ENCODE data around the gene ADAM10.

Gene ADAM10

DNA sequence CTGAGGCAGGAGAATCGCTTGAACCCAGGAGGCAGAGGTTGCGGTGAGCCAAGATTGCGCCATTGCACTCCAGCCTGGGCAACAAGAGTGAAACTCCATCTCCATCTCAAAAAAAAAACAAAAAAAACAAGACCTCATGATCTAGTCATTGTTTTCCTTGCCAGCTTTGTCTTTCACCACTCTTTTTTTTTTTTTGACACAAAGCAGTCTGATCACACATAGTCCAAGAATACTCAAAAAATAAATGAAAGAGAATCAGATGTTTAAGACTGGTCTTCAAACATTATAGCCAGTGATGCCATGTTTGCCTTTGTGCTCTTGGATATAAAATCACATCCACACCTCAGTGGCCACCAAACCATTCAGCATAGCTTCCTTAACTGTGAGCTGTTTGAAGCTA, 5.8 kb upstream of the ADAM10 start:
- peaks cover 3% of the 10 kb centered on the region; the same call in 1 of the 2 replicates for H3K4me1 ChIP-seq (ENCODE audit: control insufficient read depth, insufficient read depth, low read length)

DNA sequence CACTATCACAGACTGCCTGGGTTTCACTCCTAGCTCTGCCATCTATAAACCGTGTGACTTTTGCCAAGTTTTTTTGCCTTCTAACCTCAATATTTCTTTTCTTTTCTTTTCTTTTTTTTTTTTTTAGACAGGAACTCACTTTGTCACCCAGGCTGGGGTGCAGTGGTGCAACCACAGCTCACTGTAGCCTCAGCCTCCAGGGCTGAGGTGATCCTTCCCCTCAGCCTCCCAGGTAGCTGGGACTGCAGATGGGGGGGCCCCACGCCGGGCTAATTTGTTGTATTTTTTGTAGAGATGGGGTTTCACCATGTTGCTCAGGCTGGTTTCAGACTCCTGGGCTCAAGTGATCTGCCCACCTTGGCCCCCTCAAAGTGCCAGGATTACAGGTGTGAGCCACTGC, 3.2 kb upstream of the ADAM10 start:
- H3K27me3 ChIP-seq (ENCODE audit: control insufficient read depth, insufficient read depth, low read length) = no peaks in the 10 kb centered on the region
- H3K9me3 ChIP-seq (ENCODE audit: control insufficient read depth, insufficient read depth, low read depth, low read length) = no peaks in the 10 kb centered on the region
- peaks cover 6% of the 10 kb centered on the region; the same call in 1 of the 2 replicates for H3K4me1 ChIP-seq (ENCODE audit: control insufficient read depth, insufficient read depth, low read length)
- H3K27ac ChIP-seq (ENCODE audit: low read depth, low read length) = no peak overlapping the region
- no peaks in the 10 kb centered on the region for H3K36me3 ChIP-seq (ENCODE audit: control insufficient read depth, insufficient read depth, low read length)
- no peak overlapping the region for H3K9ac ChIP-seq (ENCODE audit: low read length)
- H3K4me3 ChIP-seq (ENCODE audit: low read depth, low read length) = no peak overlapping the region

More for the DNA sequence above, 5.8 kb upstream of the ADAM10 start:
- Histone ChIP-seq H3K9ac (ENCODE audit: low read length) (no peak overlapping the region), H3K4me3 (ENCODE audit: low read depth, low read length) (no peak overlapping the region), H3K27me3 (ENCODE audit: control insufficient read depth, insufficient read depth, low read length) (no peaks in the 10 kb centered on the region), H3K9me3 (ENCODE audit: control insufficient read depth, insufficient read depth, low read depth, low read length) (no peaks in the 10 kb centered on the region), H3K27ac (ENCODE audit: low read depth, low read length) (no peak overlapping the region), H3K36me3 (ENCODE audit: control insufficient read depth, insufficient read depth, low read length) (no peaks in the 10 kb centered on the region)

GRCh38 chr15:58748852-58749531, 515 bp downstream of the ADAM10 start:
- Histone ChIP-seq H3K9ac (ENCODE audit: low read length) (peak overlapping the region; percentile 95), H3K4me3 (ENCODE audit: low read depth, low read length) (peak overlapping the region; percentile 99), H3K4me1 (ENCODE audit: control insufficient read depth, insufficient read depth, low read length) (peaks cover 13% of the 10 kb centered on the region), H3K27ac (ENCODE audit: low read depth, low read length) (peak overlapping the region; percentile 82; the same call in 1 of the 2 replicates), H3K9me3 (ENCODE audit: control insufficient read depth, insufficient read depth, low read depth, low read length) (no peaks in the 10 kb centered on the region), H3K27me3 (ENCODE audit: control insufficient read depth, insufficient read depth, low read length) (no peaks in the 10 kb centered on the region), H3K36me3 (ENCODE audit: control insufficient read depth, insufficient read depth, low read length) (no peaks in the 10 kb centered on the region)

GRCh38 chr15:58748040-58748851, 1.3 kb downstream of the ADAM10 start:
- H3K9ac ChIP-seq (ENCODE audit: low read length) = peak overlapping the region; percentile 95
- no peaks in the 10 kb centered on the region for H3K9me3 ChIP-seq (ENCODE audit: control insufficient read depth, insufficient read depth, low read depth, low read length)
- no peaks in the 10 kb centered on the region for H3K27me3 ChIP-seq (ENCODE audit: control insufficient read depth, insufficient read depth, low read length)
- H3K36me3 ChIP-seq (ENCODE audit: control insufficient read depth, insufficient read depth, low read length) = no peaks in the 10 kb centered on the region
- H3K4me3 ChIP-seq (ENCODE audit: low read depth, low read length) = peak overlapping the region; percentile 99
- H3K27ac ChIP-seq (ENCODE audit: low read depth, low read length) = peak overlapping the region; percentile 78; the same call in 1 of the 2 replicates
- peaks cover 19% of the 10 kb centered on the region for H3K4me1 ChIP-seq (ENCODE audit: control insufficient read depth, insufficient read depth, low read length)

- no peak overlapping the region for H3K9ac ChIP-seq (ENCODE audit: low read length)
These were observed 3.3 kb downstream of the ADAM10 start for GRCh38 chr15:58746174-58746573.

DNA sequence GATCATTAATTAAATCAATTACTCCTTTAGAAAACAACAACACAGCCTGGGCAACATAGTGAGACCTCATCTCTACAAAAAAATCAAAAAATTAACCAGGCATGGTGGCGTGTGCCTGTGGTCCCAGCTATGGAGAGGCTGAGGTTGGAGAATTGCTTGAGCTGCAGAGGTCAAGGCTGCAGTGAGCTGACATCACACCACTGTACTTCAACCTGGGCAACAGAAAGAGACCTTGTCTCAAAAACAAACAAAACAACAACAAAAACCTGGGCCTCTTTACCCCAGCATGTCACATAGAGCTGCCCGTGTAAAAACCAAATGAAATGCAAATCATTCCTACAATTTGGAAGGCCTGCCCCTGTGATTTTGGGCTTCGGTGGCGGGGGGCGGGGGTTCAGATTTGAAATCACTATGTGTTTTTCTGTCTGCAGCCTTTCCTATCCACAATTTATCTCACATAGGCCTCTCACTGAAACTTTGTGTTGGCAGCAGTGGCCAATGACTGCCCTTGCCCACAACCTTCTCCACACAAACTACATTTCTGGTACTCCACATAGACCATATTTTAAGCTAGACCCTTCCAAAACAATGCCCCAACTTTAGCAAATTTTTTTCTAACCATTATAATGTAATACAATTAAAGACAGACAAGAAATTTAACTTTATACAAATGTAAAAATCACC, 6.5 kb downstream of the ADAM10 start:
- no peaks in the 10 kb centered on the region for H3K27me3 ChIP-seq (ENCODE audit: control insufficient read depth, insufficient read depth, low read length)
- H3K4me1 ChIP-seq (ENCODE audit: control insufficient read depth, insufficient read depth, low read length) = peaks cover 36% of the 10 kb centered on the region
- no peak overlapping the region for H3K27ac ChIP-seq (ENCODE audit: low read depth, low read length)
- H3K4me3 ChIP-seq (ENCODE audit: low read depth, low read length) = no peak overlapping the region
- no peak overlapping the region for H3K9ac ChIP-seq (ENCODE audit: low read length)
- H3K9me3 ChIP-seq (ENCODE audit: control insufficient read depth, insufficient read depth, low read depth, low read length) = no peaks in the 10 kb centered on the region
- H3K36me3 ChIP-seq (ENCODE audit: control insufficient read depth, insufficient read depth, low read length) = no peaks in the 10 kb centered on the region

More at GRCh38 chr15:58746174-58746573, 3.3 kb downstream of the ADAM10 start:
- H3K36me3 ChIP-seq (ENCODE audit: control insufficient read depth, insufficient read depth, low read length) = no peaks in the 10 kb centered on the region
- H3K27me3 ChIP-seq (ENCODE audit: control insufficient read depth, insufficient read depth, low read length) = no peaks in the 10 kb centered on the region
- H3K27ac ChIP-seq (ENCODE audit: low read depth, low read length) = no peak overlapping the region
- H3K9me3 ChIP-seq (ENCODE audit: control insufficient read depth, insufficient read depth, low read depth, low read length) = no peaks in the 10 kb centered on the region
- H3K4me1 ChIP-seq (ENCODE audit: control insufficient read depth, insufficient read depth, low read length) = peaks cover 34% of the 10 kb centered on the region
- peak overlapping the region; percentile 99; the same call in 1 of the 2 replicates for H3K4me3 ChIP-seq (ENCODE audit: low read depth, low read length)

DNA sequence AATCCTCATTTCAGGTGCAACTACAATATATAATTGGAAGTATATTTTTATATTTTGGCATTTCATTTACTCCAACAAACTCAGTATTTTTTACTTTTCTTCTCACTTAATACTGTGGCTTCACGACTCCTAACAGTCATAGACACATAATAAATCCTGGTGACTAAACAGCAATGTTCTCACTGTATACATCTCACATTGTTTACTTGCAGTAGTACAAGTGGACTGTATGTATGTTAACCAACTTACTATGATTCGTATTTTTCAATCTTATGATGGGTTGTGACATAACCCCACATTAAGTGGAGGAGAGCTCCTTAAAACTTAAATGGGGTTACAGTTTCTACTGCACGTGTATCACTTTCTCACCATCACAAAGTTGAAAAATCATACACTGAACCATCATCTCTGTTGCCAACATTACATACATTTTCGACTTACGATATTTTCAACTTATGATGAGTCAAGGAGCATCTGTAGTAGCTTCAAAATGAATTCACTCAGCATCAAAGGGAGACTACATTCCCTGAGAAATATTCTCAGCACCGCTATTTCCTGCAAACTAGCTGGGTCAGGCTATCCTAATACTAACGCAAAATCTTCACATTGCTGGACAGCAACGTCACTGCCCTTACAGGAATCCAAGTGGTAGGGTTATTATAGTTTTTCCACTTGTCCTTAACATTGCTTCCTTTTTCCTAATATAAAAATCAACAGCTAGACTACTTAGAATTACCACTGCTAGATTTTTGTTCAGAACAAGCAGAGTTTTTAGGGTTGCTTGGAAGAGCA, 7.3 kb downstream of the ADAM10 start:
- Histone ChIP-seq H3K27me3 (ENCODE audit: control insufficient read depth, insufficient read depth, low read length) (no peaks in the 10 kb centered on the region), H3K4me1 (ENCODE audit: control insufficient read depth, insufficient read depth, low read length) (peaks cover 40% of the 10 kb centered on the region), H3K27ac (ENCODE audit: low read depth, low read length) (no peak overlapping the region)

GRCh38 chr15:58741032-58741431, 8.5 kb downstream of the ADAM10 start:
- no peak overlapping the region for H3K27ac ChIP-seq (ENCODE audit: low read depth, low read length)
- peaks cover 37% of the 10 kb centered on the region for H3K4me1 ChIP-seq (ENCODE audit: control insufficient read depth, insufficient read depth, low read length)
- H3K36me3 ChIP-seq (ENCODE audit: control insufficient read depth, insufficient read depth, low read length) = no peaks in the 10 kb centered on the region
- no peaks in the 10 kb centered on the region for H3K27me3 ChIP-seq (ENCODE audit: control insufficient read depth, insufficient read depth, low read length)
- no peak overlapping the region for H3K4me3 ChIP-seq (ENCODE audit: low read depth, low read length)
- H3K9me3 ChIP-seq (ENCODE audit: control insufficient read depth, insufficient read depth, low read depth, low read length) = no peaks in the 10 kb centered on the region
- H3K9ac ChIP-seq (ENCODE audit: low read length) = no peak overlapping the region

More for the DNA sequence above, 7.3 kb downstream of the ADAM10 start:
- H3K4me3 ChIP-seq (ENCODE audit: low read depth, low read length) = no peak overlapping the region
- H3K9me3 ChIP-seq (ENCODE audit: control insufficient read depth, insufficient read depth, low read depth, low read length) = no peaks in the 10 kb centered on the region
- no peaks in the 10 kb centered on the region for H3K36me3 ChIP-seq (ENCODE audit: control insufficient read depth, insufficient read depth, low read length)
- no peak overlapping the region for H3K9ac ChIP-seq (ENCODE audit: low read length)

- peaks cover 37% of the 10 kb centered on the region for H3K4me1 ChIP-seq (ENCODE audit: control insufficient read depth, insufficient read depth, low read length)
- H3K27me3 ChIP-seq (ENCODE audit: control insufficient read depth, insufficient read depth, low read length) = no peaks in the 10 kb centered on the region
- H3K9me3 ChIP-seq (ENCODE audit: control insufficient read depth, insufficient read depth, low read depth, low read length) = no peaks in the 10 kb centered on the region
- H3K36me3 ChIP-seq (ENCODE audit: control insufficient read depth, insufficient read depth, low read length) = no peaks in the 10 kb centered on the region
- H3K4me3 ChIP-seq (ENCODE audit: low read depth, low read length) = no peak overlapping the region
- no peak overlapping the region for H3K9ac ChIP-seq (ENCODE audit: low read length)
- H3K27ac ChIP-seq (ENCODE audit: low read depth, low read length) = no peak overlapping the region
These were observed 9.1 kb downstream of the ADAM10 start for GRCh38 chr15:58740436-58740835.

DNA sequence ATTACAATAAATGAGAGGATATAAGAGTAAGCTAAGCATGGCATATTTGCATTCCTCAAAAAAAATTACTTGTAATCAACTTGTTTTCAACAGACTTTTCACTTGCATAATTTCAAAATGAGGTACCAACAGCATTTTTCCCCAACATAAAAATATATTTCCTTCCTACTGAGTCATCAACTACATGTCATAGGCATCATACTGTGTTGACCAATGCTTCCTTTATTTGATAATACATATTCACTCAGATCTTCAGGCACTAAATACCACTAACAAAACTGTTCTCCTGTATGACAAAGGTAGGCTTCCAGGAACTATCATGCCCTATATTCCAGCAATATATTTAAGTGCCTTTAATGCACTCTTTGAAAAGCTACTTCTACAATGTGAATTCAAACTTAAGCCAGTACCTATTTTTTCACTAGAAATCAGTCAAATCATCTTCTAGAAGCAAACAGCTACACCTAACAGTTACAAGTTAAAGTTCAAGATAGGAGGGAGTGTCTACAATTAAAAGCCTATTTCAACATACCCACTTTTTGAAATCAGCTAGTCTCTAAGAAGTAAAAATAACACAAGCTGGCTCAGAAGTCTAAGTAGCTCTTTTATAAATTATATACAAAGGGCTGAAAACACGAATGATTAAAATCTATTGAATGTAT, 11.3 kb downstream of the ADAM10 start:
- Histone ChIP-seq H3K9me3 (ENCODE audit: control insufficient read depth, insufficient read depth, low read depth, low read length) (no peaks in the 10 kb centered on the region), H3K27me3 (ENCODE audit: control insufficient read depth, insufficient read depth, low read length) (no peaks in the 10 kb centered on the region), H3K9ac (ENCODE audit: low read length) (no peak overlapping the region), H3K4me3 (ENCODE audit: low read depth, low read length) (no peak overlapping the region), H3K4me1 (ENCODE audit: control insufficient read depth, insufficient read depth, low read length) (peaks cover 29% of the 10 kb centered on the region), H3K36me3 (ENCODE audit: control insufficient read depth, insufficient read depth, low read length) (no peaks in the 10 kb centered on the region), H3K27ac (ENCODE audit: low read depth, low read length) (no peak overlapping the region)
